HG03342 (cell line): ENCODE measurements around the gene PHTF2.
"Not testable (repeated sequence)": the region's sequence is repeated elsewhere in the genome, so short reads cannot be mapped to it uniquely, and the experiment has no call there.

ENCODE experiments used
- ATAC-seq: cut with Tn5 transposase; IDR thresholded peaks from one replicate; pipeline ENCODE4 v1.9.1; 2021; ENCODE audit warnings: mild to moderate bottlenecking, moderate library complexity; ENCODE audit not compliant: unreplicated experiment

PHTF2 gene

GRCh38 chr7:77873416-77874327 is 75.1 kb downstream of the PHTF2 start:
- ATAC-seq, result not testable (repeated sequence)

DNA sequence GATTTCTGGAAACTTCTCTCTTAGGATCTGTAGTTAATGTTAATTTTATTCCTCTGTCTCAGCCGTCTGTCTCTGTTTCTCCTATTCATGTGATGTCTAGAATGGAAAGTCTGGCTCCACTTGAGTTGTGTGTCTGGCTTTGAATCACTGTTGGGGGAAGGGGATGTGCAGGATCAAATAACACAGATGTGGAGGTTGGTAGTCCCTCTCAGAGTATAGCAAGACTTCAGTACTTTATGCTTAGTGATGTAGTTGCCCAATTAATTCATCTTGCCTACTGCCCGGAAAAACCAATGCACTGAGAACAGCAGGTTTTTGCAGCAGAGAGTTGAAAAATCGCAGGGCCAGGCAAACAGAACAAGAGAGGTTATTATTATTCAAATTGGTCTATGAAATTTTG is 79.2 kb downstream of the PHTF2 start:
- no peak for ATAC-seq

DNA sequence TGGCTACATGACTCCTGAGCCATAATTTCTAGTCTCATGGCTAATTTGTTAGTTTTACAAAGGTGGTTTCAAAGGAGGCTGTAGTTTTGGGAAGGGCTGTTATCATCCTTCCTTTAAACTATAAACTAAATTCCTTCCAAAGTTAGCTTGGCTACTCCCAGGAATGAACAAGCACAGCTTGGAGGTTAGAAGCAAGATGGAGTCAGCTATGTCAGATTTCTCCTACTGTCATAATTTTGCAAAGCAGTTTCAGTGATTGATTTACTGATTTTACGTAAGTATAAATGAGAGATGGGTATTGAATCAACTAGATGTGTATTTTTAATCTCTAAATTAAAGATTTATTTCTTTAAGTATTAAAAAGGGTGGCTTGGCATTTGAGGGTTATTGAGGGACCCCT is 79.9 kb downstream of the PHTF2 start:
- no peak for ATAC-seq

- no peak for ATAC-seq
These were observed 80.7 kb downstream of the PHTF2 start for GRCh38 chr7:77879272-77879671.

DNA sequence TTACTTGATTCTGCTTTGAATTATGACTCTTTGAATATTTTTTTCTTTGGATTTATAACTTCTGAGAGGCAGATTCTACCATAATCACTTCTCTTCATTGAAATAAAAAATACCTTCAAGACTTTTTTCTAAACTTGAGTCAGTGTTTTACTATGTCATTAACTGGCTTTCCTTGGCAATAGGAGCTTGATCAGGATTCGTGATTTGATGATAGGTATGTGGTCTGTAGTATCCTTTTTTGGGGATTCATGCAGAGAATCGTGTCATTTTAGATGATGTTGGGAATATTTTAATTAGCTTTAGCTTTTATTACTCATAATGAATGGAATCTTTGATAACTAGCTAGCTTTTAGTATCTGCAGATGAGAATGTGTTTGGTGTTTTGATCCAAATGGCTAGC is 83.3 kb downstream of the PHTF2 start:
- ATAC-seq, result no peak

GRCh38 chr7:77885155-77885554 is 86.6 kb downstream of the PHTF2 start:
- no peak for ATAC-seq

GRCh38 chr7:77887567-77887966 is 89.0 kb downstream of the PHTF2 start:
- no peak for ATAC-seq

- no peak for ATAC-seq
These were observed 90.4 kb downstream of the PHTF2 start for GRCh38 chr7:77888998-77889397.

- no peak for ATAC-seq
These were observed 95.2 kb downstream of the PHTF2 start for GRCh38 chr7:77893813-77894212.

DNA sequence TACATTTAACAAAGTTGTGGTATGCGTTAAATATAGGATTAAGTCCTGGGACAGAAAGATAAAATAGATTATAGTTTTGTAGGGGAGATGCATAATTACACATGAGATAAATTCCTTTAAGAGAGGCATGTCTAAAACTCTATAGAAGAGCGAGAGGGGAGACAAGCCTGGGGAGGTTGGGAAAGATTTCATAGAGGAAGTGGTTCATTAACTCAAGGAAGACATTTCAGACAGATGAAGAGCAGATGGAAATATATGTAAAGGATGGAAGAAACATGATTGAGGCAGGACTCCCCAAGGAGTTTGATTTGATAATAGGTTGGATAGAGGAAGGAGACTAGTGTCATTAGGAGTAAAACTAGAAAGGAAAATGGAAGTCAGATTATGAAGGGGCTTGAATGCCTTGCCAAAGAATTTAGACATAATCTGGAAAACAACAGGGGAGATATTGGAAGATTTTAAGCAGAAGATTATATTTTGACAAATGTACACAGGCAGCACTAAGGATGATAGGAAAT is 96.1 kb downstream of the PHTF2 start:
- no peak for ATAC-seq

DNA sequence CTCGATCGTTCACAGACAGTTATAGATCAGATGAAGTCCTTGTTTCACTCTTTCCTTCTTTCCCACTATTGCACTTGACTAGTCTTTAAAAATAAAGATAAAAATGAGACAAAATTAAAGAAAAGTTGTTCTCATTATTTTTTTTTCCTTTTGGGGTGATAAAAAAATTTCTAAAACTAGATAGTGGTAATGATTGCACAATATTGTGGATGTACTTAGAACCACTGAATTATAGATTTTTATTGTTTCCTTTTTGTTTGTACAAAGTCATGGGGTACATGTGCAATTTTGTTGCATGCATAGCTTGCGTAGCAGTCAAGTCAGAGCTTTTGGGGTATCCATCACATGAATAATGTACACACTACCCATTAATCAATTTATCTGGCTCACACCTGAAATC is 97.3 kb downstream of the PHTF2 start:
- no peak for ATAC-seq

DNA sequence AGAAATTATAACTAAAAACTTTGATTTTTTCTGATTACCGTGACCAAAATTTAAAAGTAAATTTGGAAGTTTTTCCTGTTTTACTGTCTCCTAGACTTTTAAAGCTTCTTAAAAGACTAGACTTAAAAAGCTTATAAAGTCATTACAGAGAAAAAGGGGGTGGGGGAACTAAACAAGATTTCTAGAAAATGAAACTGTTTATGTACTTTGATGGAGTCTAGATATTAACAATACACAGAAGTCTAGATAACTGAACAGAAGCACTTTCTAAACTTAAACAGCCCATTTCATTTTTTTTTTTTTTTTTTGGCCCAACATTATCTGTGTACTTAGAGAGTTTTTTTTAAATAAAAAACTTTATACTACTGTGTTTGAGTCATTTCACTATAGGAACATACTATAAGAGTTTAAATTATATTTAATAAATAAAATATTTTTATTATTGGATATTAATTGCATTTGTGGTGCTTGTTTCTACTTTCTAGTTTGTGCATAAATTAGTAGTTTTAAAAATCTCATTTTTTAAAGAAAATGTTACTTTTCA is 98.5 kb downstream of the PHTF2 start:
- ATAC-seq, result no peak

DNA sequence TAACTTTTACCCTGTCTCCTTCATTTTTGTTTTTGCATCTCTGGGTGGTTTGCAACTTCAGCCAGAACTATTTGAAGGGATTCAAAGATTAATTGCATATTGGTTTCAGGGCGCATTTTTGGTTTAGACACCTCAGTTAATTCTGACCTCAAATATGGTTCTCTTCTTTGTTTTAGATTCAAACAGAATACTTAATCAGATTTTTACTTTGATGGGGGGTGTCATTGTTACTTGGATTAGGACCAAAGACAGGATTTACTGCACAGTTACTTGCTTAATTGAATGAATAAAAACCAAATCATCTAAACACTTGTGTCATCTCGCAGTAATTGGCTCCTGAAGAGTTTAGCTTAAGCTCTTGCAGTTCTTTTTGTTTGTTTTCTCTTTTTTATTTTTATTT is 100.9 kb downstream of the PHTF2 start:
- ATAC-seq, result no peak

DNA sequence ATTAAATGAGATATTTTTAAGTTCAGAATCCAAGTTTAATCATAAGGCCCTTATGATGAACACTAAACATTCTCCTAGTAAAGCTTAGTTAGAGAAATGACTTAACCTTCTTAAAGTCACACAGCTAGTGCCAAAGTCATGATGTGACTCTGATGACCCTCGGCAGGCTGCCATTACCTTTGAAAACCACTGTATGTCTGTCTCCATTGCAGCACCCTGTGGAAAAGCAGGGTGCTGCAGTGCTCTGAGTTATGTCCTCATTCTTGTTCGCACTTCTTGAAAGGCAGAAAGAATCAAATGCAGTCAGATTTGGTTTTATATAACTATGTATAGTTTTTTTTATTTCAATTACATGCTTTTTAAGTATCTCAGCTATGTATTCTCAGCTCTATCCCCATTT is 105.0 kb downstream of the PHTF2 start:
- ATAC-seq, result peak; percentile 34

DNA sequence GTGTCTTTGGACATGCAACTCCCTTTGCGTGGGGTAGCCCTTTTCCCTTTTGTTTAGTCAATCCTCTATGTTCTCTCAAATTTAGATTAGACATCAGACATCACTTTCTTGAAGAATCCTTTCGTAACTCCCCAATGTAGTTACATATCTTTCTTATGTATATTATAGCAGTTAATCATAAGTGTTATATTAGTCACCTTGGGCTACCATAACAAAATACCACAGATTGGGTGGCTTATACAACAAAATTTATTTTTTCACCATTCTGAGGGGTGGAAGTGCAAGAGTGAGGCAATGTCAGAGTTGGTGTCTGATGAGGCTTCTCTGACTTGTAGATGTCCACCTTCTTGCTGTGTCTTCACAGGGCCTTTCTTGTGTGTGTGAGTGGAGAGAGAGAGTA is 105.7 kb downstream of the PHTF2 start:
- ATAC-seq, result no peak

DNA sequence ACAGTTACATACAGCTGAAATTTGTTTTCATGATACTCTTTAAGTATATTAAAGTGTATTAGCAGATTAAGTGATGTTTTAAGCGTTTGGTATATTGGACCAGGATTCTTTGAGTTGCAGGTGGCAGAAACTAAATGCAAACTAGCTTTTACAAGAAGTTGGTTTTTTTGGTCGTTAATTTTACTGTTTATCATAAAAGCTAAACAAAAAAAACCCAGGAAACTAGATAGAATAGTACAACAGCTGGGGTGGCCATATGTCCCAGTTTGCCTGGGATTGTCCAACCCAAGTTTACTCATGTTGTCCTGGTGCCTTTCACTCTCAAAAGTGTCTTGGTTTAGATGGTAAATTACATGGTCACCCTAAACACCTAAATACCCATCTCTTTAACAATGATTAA is 108.7 kb downstream of the PHTF2 start:
- ATAC-seq, result no peak

GRCh38 chr7:77908664-77909063 is 110.1 kb downstream of the PHTF2 start:
- no peak for ATAC-seq

DNA sequence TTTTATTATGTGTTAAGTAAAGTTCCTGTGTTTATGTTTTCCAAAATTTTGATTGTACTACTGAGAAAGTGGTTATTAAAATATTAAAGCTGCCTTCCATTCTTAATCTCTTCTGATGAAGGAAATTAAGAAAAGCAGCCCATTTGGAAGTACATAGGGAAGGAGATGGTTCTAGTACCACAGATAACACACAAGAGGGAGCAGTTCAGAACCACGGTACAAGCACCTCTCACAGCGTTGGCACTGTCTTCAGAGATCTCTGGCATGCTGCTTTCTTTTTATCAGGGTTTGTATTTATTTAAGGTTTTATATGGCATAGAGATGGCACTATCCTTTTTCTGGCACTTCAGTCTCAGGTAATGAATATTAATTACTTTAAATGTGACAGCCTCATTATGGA is 111.6 kb downstream of the PHTF2 start:
- ATAC-seq, result no peak

DNA sequence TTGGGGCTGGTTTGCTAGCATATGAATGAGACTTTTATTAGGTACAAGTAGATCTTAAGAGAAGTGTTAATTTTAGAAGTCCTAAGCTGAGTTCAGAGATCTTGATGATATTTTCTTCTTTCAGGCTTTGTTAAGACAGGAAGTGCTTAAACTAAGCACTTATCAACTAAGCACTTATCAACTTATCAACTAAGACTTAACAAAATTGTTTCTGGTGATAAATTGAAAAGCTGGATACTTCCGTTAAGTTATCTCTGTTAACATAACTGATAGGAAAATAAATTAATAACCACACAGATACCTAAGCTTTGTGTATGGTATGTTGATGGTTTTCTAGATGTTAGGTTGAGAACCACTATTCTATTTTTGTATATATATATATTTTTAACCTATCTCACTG is 113.7 kb downstream of the PHTF2 start:
- ATAC-seq, result no peak

- no peak for ATAC-seq
These were observed 115.5 kb downstream of the PHTF2 start for GRCh38 chr7:77913977-77914607.

DNA sequence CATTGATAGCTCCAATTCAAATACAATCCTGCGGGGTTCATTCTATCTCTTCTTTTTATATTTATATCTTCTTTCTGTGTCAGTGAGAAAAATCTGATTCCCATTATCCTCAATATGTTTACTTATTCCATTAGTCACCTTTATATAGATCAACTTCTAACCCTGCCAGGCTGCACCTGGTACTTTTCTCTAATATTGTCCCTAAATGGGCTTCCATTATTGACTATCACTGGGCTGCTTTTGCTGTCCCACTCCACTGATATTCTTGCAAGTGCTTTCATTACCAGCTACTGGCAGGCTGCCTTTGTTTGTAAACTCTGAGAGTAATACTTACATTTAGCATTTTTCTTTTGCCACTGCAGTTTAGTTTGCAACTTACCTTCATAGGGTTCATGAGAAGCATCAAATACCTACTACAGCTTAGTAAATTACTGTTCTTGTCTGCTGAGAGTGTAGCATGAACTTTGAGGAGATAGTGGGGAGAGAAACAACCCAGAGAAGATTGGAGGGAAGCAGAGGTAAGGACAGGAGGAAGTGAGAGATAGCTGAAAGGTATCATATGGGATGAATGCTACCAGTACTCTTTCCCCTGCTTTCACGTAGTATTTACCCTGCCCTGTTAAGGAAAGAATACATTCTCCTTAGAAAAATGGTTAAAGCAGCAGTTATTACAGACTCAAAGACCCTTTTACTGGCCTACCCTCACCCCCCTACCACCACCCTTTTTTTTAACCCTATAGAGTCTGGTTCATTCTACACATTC is 119.1 kb downstream of the PHTF2 start:
- ATAC-seq, result no peak
